ENCODE results near the gene DLGAP4.
A peak's percentile ranks its signal among the peaks of the same experiment; 100 is the strongest.

Gene DLGAP4

GRCh38 chr20:36305602-36306551 lies at the start of gene DLGAP4:
Gene DLGAP4 (plus strand): TSS chr20:36306339. CDS start chr20:36431718, 125,379 bp downstream.
- DNase-seq, result peak; percentile 53

GRCh38 chr20:36259177-36260061 lies 46.7 kb upstream of the DLGAP4 start:
- DNase-seq, result no peak

- no peak for DNase-seq
These were observed 45.8 kb upstream of the DLGAP4 start for GRCh38 chr20:36260316-36260715.

GRCh38 chr20:36261389-36262105 lies 44.6 kb upstream of the DLGAP4 start:
- no peak for DNase-seq

GRCh38 chr20:36262440-36262839 lies 43.7 kb upstream of the DLGAP4 start:
- DNase-seq, result no peak

- DNase-seq, result no peak
These were observed 41.5 kb upstream of the DLGAP4 start for GRCh38 chr20:36264426-36265246.

- DNase-seq, result no peak
These were observed 40.0 kb upstream of the DLGAP4 start for GRCh38 chr20:36266189-36266588.

- no peak for DNase-seq
These were observed 38.3 kb upstream of the DLGAP4 start for GRCh38 chr20:36267605-36268381.

- DNase-seq, result no peak
These were observed 37.4 kb upstream of the DLGAP4 start for GRCh38 chr20:36268440-36269342.

GRCh38 chr20:36269507-36269906 lies 36.6 kb upstream of the DLGAP4 start:
- no peak for DNase-seq

- no peak for DNase-seq
These were observed 35.1 kb upstream of the DLGAP4 start for GRCh38 chr20:36270744-36271638.

- DNase-seq, result no peak
These were observed 34.2 kb upstream of the DLGAP4 start for GRCh38 chr20:36271639-36272546.

- DNase-seq, result no peak
These were observed 33.5 kb upstream of the DLGAP4 start for GRCh38 chr20:36272547-36273220.

- DNase-seq, result no peak
These were observed 32.5 kb upstream of the DLGAP4 start for GRCh38 chr20:36273414-36274180.

- no peak for DNase-seq
These were observed 31.8 kb upstream of the DLGAP4 start for GRCh38 chr20:36274181-36274841.

- DNase-seq, result no peak
These were observed 31.1 kb upstream of the DLGAP4 start for GRCh38 chr20:36275011-36275410.
